NB4 (cell line): ENCODE results near the gene BACE1.
"Not testable (repeated sequence)": the region's sequence is repeated elsewhere in the genome, so short reads cannot be mapped to it uniquely, and the experiment has no call there.

Experiments used
- DNase-seq: peaks from one replicate; pipeline ENCODE4 v3.0.0; 2010; ENCODE audit warnings: low read depth
- H3K4me3 ChIP-seq: one replicate; pipeline ENCODE4 v1.5.1; 2011; ENCODE audit warnings: mild to moderate bottlenecking, low read depth, low read length, moderate library complexity
- MYC ChIP-seq: IDR thresholded peaks from 2 replicates; pipeline ENCODE4 v1.6.1; 2011; ENCODE audit warnings: low read depth, low read length
- POLR2A ChIP-seq: IDR thresholded peaks from 2 replicates; pipeline ENCODE4 v1.6.1; 2011; ENCODE audit warnings: mild to moderate bottlenecking; ENCODE audit not compliant: insufficient read length; ENCODE audit errors: extremely low read depth
- TF ChIP-seq, protein P1 (sequence below): IDR thresholded peaks from 2 replicates; pipeline ENCODE4 v1.6.1; 2011; ENCODE audit warnings: low read depth, low read length
- TF ChIP-seq, protein P2 (sequence below): IDR thresholded peaks from one replicate; pipeline ENCODE4 v1.5.1; 2012; ENCODE audit warnings: low read depth, low read length

Gene BACE1

GRCh38 chr11:117327567-117328374 lies 11.7 kb upstream of the BACE1 start, which contains the start of gene CEP164:
Gene CEP164 (plus strand): TSS chr11:117327854. CDS start chr11:117338587, 10,733 bp downstream.
- peak within 1 kb of the TSS; percentile 81 for H3K4me3 ChIP-seq
- TF ChIP-seq, protein P1, sequence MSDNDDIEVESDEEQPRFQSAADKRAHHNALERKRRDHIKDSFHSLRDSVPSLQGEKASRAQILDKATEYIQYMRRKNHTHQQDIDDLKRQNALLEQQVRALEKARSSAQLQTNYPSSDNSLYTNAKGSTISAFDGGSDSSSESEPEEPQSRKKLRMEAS, result no peak; the same call in 1 of the 2 replicates
- no peak for TF ChIP-seq POLR2A
- TF ChIP-seq, protein P2, sequence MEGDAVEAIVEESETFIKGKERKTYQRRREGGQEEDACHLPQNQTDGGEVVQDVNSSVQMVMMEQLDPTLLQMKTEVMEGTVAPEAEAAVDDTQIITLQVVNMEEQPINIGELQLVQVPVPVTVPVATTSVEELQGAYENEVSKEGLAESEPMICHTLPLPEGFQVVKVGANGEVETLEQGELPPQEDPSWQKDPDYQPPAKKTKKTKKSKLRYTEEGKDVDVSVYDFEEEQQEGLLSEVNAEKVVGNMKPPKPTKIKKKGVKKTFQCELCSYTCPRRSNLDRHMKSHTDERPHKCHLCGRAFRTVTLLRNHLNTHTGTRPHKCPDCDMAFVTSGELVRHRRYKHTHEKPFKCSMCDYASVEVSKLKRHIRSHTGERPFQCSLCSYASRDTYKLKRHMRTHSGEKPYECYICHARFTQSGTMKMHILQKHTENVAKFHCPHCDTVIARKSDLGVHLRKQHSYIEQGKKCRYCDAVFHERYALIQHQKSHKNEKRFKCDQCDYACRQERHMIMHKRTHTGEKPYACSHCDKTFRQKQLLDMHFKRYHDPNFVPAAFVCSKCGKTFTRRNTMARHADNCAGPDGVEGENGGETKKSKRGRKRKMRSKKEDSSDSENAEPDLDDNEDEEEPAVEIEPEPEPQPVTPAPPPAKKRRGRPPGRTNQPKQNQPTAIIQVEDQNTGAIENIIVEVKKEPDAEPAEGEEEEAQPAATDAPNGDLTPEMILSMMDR, result no peak
- TF ChIP-seq MYC, result 0 out of 2 replicates have a peak, but pooled peaks have one; percentile 56
- DNase-seq, result peak; percentile 98

GRCh38 chr11:117327255-117327566 lies 11.2 kb upstream of the BACE1 start:
- DNase-seq, result not testable (repeated sequence)
- peak overlapping the region; percentile 26 for H3K4me3 ChIP-seq

DNA sequence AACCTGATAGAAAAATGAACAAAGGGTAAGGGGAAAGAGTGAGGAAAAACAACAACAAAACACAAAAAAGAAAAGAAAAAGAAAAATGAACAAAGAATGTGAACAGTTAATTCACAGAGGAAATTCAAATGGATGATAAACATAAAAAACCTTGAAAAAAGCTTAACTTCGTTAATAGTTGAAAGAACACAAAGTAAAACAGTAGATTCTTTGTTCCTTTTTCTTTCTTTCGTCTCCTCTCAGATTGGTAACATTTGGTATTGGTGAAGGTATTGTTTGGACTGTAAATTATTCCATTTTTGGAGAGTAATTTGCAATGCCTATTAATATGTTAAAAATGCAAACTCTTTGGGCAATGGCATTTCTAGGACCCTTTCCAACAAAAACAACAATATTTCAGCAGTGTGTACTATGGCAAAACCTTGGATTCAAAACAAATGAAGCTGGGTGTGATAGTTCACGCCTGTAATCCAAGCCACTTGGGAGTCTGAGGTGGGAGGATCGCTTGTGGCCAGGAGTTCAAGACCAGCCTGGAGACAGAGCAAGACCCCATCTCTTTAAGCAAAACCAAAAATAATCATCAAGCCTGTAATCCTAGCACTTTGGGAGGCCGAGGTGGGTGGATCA lies 3.3 kb upstream of the BACE1 start:
- H3K4me3 ChIP-seq, result no peak overlapping the region
- no peak for DNase-seq
- TF ChIP-seq POLR2A (no peak), MYC (no peak)
- TF ChIP-seq, protein P1, result no peak
- TF ChIP-seq, protein P2, result no peak

DNA sequence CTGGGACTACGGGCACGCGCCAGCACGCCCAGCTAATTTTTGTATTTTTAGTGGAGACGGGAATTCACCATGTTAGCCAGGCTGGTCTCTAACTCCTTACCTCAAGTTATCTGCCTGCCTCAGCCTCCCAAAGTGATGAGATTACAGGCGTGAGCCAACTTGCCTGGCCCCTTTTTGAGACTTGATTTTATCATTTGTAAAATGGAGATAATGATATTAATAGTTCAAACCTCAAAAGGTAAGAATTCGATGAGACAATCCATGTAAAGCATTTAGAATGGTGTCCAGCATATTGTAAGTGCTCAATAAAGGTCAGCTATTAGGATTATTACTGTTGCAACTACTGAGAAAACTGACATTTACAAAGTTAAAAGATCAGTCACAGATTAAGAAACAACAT lies 2.7 kb upstream of the BACE1 start:
- no peak for DNase-seq
- H3K4me3 ChIP-seq, result no peak overlapping the region
- no peak for TF ChIP-seq MYC
- TF ChIP-seq, protein P1, result no peak
- TF ChIP-seq, protein P2, result no peak

DNA sequence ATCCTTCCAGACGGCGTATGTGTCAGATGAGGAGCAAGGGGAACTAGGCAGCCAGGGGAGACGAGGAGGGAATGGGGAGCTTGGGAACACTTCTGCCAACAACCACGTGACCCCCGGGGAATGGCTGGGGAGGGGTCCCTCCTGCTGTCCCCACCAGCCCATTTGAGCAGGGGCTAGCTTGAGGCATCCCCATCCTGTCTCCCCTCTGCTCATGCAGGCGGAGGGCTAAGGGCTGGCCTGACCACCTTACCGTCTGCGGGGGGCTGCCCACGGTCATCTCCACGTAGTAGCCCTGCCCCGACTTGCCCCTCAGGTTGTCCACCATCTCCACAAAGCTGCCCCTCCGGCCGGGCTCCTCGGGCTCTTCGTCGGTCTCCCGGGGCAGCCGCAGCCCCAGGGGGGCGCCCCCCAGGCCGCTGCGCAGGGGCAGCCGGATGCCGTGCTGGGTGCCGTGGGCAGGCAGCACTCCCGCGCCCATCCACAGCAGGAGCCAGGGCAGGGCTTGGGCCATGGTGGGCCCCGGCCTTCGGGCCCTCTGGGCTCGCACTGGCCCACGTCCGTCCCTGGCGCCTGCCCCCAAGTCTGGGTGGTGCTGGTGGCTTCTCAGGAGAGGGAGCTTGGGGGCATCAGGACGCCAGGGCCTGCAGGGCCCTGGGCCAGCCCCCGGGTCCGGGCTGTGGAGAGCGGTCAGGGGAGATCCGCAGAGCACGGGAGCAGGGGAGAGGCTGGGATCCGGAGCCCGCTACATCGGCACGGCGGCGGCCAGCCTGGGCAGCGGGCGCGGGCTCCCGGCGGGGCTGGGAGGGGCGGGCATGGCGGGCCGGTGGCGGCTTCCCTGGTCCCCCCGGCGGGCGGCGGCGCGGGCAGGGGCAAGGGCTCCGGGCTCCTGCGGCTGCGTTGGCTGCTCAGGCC lies 515 bp downstream of the BACE1 start:
- TF ChIP-seq, protein P2, result no peak
- TF ChIP-seq, protein P1, result no peak
- no peak for TF ChIP-seq POLR2A
- TF ChIP-seq MYC, result no peak
- no peak for DNase-seq
- H3K4me3 ChIP-seq, result peak overlapping the region; percentile 55

- H3K4me3 ChIP-seq, result no peak overlapping the region
- TF ChIP-seq, protein P2, result no peak
- no peak for TF ChIP-seq MYC
- no peak for TF ChIP-seq POLR2A
- TF ChIP-seq, protein P1, result no peak
- DNase-seq, result peak; percentile 25
Observed at GRCh38 chr11:117314840-117315239, 1.2 kb downstream of the BACE1 start.
